Suprapubic skin (tissue), 4 donors: Measurements from ENCODE around the gene DDX1. TPM values are rescaled to one million over a fixed set of nuclear protein-coding genes. Genes with fewer than 3 reads are reported as not detected.

Experiments
- DNase-seq, 2 donors: peaks; one replicate each; pipeline ENCODE4 v3.0.0-alpha.2; 2019; ENCODE audit warnings: low spot score in 2 of 2
- H3K27ac ChIP-seq: fragments of 200-600 bp; sonication (generic); one replicate; pipeline ENCODE4 v1.5.1; 2019
- H3K27me3 ChIP-seq: fragments of 200-600 bp; sonication (generic); one replicate; pipeline ENCODE4 v1.5.1; 2019
- H3K36me3 ChIP-seq: fragments of 200-600 bp; sonication (generic); one replicate; pipeline ENCODE4 v1.5.1; 2019
- H3K4me1 ChIP-seq: fragments of 200-600 bp; sonication (generic); one replicate; pipeline ENCODE4 v1.5.1; 2019
- H3K4me3 ChIP-seq: fragments of 200-600 bp; sonication (generic); one replicate; pipeline ENCODE4 v1.5.1; 2019; ENCODE audit warnings: mild to moderate bottlenecking
- H3K9me3 ChIP-seq: fragments of 200-600 bp; sonication (generic); one replicate; pipeline ENCODE4 v1.5.1; 2019
- CTCF ChIP-seq, 2 donors: fragments of 200-600 bp in 1 of 2; fragments of 450-650 bp in 1 of 2; sonication (generic) in 1 of 2; IDR thresholded peaks; one replicate each; pipeline ENCODE4 v1.5.1; 2016 to 2019; ENCODE audit warnings: antibody characterized with exemption in 2 of 2, mild to moderate bottlenecking in 1 of 2, moderate library complexity in 1 of 2
- EP300 ChIP-seq: sonication (generic); formaldehyde crosslinking; IDR thresholded peaks from one replicate; pipeline ENCODE4 v1.6.1; 2017; ENCODE audit warnings: antibody characterized with exemption
- POLR2A ChIP-seq, 2 donors: fragments of 450-650 bp; IDR thresholded peaks; one replicate each; pipeline ENCODE4 v1.6.1; 2017; ENCODE audit warnings: antibody characterized with exemption in 2 of 2, mild to moderate bottlenecking in 2 of 2, moderate library complexity in 2 of 2
- POLR2AphosphoS5 ChIP-seq, 3 donors: sonication (generic); formaldehyde crosslinking; IDR thresholded peaks; one replicate each; pipeline ENCODE4 v1.6.1; 2017; ENCODE audit warnings: antibody characterized with exemption in 3 of 3
- WGBS: methylation state at CpG from one replicate; pipeline ENCODE4 v1.1.5; 2018; 5-methylcytosine and 5-hydroxymethylcytosine counted together
- total RNA-seq, 4 donors: library from RNA; depleted of rRNA; stranded (reverse); fragments of >200 nt; gene quantifications; one replicate each; pipeline ENCODE4 v1.1.0, GENCODE V29; 2016

The DDX1 gene
- total RNA-seq, 4 donors from 2014 or later, result 40.9 to 62.1 (median 51.8) TPM

GRCh38 chr2:15672961-15673918 lies 81.6 kb downstream of the DDX1 start:
- H3K9me3 ChIP-seq, result no peaks in the 10 kb centered on the region
- TF ChIP-seq POLR2AphosphoS5 (IDR thresholded peaks at IDR 0.05) (no peak), EP300 (no peak), CTCF (IDR thresholded peaks at IDR 0.05) (no peak), POLR2A (IDR thresholded peaks at IDR 0.05) (no peak)
- H3K36me3 ChIP-seq, result no peaks in the 10 kb centered on the region
- H3K27ac ChIP-seq, result no peak overlapping the region
- H3K4me3 ChIP-seq, result no peak overlapping the region
- peaks cover 2% of the 10 kb centered on the region for H3K4me1 ChIP-seq
- peaks cover 4% of the 10 kb centered on the region for H3K27me3 ChIP-seq
- 84% methylated on average over 14 of the region's 14 CpGs for WGBS
- DNase-seq, result no peak

- Histone ChIP-seq H3K27ac (no peak overlapping the region), H3K4me3 (no peak overlapping the region), H3K36me3 (no peaks in the 10 kb centered on the region), H3K27me3 (peaks cover 4% of the 10 kb centered on the region), H3K9me3 (no peaks in the 10 kb centered on the region), H3K4me1 (no peaks in the 10 kb centered on the region)
- DNase-seq, result no peak
- 62% methylated on average over 7 of the region's 7 CpGs for WGBS
- TF ChIP-seq EP300 (no peak), CTCF (IDR thresholded peaks at IDR 0.05) (no peak), POLR2AphosphoS5 (IDR thresholded peaks at IDR 0.05) (no peak), POLR2A (IDR thresholded peaks at IDR 0.05) (no peak)
These were observed 82.4 kb downstream of the DDX1 start for GRCh38 chr2:15673919-15674636.

GRCh38 chr2:15674637-15675455 lies 83.2 kb downstream of the DDX1 start:
- Histone ChIP-seq H3K9me3 (no peaks in the 10 kb centered on the region), H3K4me3 (no peak overlapping the region), H3K4me1 (no peaks in the 10 kb centered on the region), H3K27me3 (peaks cover 4% of the 10 kb centered on the region), H3K36me3 (no peaks in the 10 kb centered on the region), H3K27ac (no peak overlapping the region)
- WGBS, result 78% methylated on average over 16 of the region's 16 CpGs
- no peak for DNase-seq
- TF ChIP-seq CTCF (IDR thresholded peaks at IDR 0.05) (no peak), POLR2A (IDR thresholded peaks at IDR 0.05) (no peak), EP300 (no peak), POLR2AphosphoS5 (IDR thresholded peaks at IDR 0.05) (no peak)

GRCh38 chr2:15675456-15676195 lies 84.0 kb downstream of the DDX1 start:
- DNase-seq, result no peak
- Histone ChIP-seq H3K4me3 (no peak overlapping the region), H3K9me3 (no peaks in the 10 kb centered on the region), H3K36me3 (no peaks in the 10 kb centered on the region), H3K4me1 (no peaks in the 10 kb centered on the region), H3K27ac (no peak overlapping the region), H3K27me3 (peaks cover 3% of the 10 kb centered on the region)
- 73% methylated on average over 10 of the region's 10 CpGs for WGBS
- no peak for TF ChIP-seq EP300
- no peak for TF ChIP-seq POLR2A (IDR thresholded peaks at IDR 0.05)
- no peak for TF ChIP-seq POLR2AphosphoS5 (IDR thresholded peaks at IDR 0.05)
- no peak for TF ChIP-seq CTCF (IDR thresholded peaks at IDR 0.05)
